HG03139 (cell line): Measurements from ENCODE around the gene VPS37C.

Experiments used
- ATAC-seq: cut with Tn5 transposase; IDR thresholded peaks from one replicate; pipeline ENCODE4 v1.9.1; 2021; ENCODE audit not compliant: unreplicated experiment

The VPS37C gene

DNA sequence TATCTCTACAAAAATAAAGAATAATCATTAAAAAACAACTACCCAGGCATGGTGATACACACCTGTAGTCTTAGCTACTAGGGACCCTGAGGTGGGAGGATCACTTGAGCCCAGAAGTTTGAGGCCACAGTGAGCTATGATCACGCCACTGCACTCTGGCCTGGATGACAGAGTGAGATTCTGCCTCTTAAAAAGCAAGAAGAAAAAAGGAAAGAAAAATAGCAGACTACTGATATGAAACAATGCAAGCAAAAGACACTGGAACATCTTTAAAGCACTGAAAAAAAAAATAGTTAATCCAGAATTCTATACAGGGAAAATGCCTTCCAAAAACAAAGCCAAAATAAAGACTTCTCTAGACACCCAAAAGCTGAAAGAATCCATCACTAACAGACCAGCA lies 5.9 kb downstream of the VPS37C start:
- ATAC-seq: no peak

DNA sequence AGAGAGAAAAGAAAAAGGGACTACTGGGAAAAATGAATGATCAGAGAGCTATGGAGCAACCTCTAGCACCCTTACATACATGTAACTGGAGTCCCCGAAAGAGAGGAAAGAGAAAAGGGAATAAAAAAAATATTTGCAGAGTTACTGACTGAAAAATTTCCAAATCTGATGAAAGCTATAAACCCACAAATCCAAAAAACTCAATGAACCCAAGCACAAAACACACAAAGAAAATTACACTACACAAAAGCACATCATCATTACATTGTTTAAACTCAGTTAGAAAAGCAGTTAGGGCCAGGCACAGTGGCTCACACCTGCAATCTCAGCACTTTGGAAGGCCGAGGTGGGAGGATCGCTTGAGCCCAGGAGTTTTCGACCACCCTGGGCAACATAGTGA lies 6.7 kb downstream of the VPS37C start:
- ATAC-seq: no peak

GRCh38 chr11:61153593-61154095 lies 7.6 kb downstream of the VPS37C start:
- ATAC-seq: no peak

DNA sequence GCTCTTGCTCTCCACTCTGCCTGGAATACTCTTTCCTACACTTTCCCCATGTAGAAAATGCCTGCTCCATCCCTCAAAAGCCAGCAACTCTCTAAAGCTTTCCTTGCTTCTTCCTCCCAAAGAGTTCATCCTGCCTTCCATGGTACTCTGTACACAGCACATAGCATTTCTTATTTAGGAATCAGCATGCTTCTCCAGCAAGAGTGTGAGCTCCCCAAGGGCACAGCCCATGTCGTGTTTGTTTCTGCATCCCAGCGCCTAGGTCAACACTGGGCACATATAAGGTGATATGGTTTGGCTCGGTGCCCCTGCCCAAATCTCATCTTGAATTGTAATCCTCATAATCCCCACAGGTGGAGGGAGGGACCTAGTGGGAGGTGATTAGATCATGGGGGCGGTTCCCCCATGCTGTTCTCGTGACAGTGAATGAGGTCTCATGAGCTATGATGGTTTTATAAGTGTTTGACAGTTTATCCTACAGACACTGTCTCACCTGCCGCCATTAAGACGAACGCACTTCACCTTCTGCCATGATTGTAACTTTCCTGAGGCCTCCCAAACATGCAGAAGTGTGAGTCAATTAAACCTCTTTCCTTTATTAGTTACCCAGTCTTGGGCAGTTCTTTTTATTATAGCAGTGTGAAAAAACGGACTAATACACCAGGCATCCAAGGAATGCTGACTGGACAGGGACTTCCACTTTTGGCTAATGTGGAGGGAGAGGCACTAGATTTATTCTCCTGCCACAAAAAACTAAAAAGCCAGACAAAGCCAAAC lies 8.2 kb downstream of the VPS37C start:
- no peak for ATAC-seq

DNA sequence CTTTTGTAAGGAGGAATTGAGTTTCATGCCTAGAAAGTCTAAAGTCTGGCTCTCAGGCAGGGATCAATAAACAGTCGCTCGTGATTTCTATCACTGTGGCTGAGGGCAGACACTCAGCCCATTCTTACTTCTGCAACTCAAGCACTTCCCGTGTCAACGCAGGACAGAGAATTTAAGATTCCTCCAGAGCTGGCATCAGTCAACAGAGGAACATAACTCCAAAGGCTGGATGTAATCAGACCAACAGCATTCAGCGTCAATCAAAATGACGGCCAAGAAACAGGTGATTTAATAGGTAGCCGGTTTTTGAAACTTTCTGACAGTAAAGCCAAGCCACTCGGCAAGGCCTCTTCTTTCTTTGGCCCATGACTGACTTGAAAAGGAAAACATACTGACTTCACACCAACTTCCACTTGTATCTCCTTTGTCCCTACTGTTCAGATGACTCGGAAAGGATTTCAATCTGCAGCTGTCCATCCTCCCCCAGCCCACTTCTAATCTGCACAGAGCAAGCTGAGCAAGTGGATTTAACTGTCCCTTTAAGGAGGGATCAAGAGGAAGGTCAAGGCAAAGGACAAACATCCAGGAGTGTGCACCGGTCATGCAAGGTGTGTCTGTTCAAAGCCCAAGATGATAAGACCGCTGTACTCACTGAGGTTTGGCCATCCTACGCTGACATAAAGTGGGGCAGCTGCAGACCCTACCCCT lies 9.5 kb downstream of the VPS37C start:
- no peak for ATAC-seq

GRCh38 chr11:61150706-61151544 lies 10.3 kb downstream of the VPS37C start:
- ATAC-seq: no peak

GRCh38 chr11:61149624-61150615 lies 11.3 kb downstream of the VPS37C start:
- no peak for ATAC-seq

- ATAC-seq: no peak
Measured at GRCh38 chr11:61147791-61148620, 13.2 kb downstream of the VPS37C start.

DNA sequence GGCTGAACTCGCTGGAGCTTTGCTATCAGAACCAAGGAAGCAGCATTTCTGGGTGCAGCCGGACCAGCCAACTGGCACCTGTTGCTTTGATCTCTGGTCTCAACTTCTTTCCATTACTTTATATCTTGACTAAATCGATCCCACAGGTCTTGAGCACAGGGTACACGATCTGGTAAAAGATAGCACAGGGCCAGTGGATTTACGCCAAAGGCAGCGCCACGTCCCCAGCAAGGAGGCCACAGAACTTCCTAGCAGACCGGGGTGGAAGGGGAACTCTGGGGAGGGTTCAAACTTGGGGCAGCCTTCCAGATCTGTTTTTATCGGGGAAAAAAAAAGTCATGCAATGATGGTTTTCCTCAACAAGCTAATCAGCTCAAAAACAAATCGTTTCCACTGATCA lies 14.0 kb downstream of the VPS37C start:
- ATAC-seq: no peak

- no peak for ATAC-seq
Measured at GRCh38 chr11:61146416-61146815, 14.8 kb downstream of the VPS37C start.

GRCh38 chr11:61145228-61146005 lies 15.8 kb downstream of the VPS37C start:
- ATAC-seq: no peak

DNA sequence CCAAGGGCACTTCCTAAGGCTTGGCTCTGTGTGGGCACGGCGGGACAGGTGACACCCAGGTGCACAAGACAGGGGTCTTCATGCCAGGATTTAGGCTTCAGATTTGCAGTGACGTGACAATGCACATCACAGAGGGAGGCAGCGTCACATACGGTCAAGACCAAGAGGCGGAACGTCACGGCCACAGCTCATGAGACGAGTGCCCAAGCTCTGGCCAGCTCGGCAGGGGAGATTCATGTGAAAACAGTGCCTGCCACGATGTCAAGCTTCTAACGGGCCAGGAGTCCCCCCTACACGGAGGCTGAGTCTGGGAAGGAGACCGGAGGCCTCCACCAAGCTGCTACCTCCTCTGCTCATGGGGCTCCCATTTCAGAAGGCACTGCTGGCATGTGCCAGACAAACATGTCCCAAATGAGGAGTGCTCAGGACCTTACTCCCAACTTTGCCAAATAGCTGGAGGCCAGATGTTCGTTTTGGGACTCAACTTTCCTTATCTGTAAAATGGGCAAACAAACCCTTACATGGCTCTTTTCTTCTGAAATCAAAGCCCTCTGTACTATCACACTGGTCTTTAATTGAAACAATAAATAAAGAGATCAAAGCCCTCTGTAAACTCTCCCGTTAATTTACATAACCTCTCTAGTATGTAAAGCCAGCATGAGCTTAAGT lies 16.6 kb downstream of the VPS37C start:
- ATAC-seq: no peak

DNA sequence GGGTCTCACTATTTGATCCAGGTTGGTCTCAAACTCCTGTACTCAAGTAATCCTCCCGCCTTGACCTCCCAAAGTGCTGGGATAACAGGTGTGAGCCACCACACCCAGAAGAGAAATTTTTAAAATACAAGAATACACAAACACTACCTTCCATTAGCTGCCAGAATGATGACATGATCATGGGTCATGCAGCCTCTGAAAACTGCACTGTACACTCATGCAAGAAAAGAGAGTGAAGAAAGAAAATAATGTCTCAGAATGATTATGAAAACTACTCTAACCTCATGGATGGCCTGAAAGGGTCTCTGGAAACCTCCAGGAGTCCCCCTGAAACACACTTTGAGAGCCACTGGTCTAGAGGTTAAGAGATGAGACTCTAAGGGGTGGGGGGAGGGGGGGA lies 18.8 kb downstream of the VPS37C start:
- ATAC-seq: no peak

- no peak for ATAC-seq
Measured at GRCh38 chr11:61141601-61142028, 19.6 kb downstream of the VPS37C start.

- ATAC-seq: no peak
Measured at GRCh38 chr11:61140416-61140815, 20.8 kb downstream of the VPS37C start.

GRCh38 chr11:61139387-61139786 lies 21.8 kb downstream of the VPS37C start:
- ATAC-seq: no peak

DNA sequence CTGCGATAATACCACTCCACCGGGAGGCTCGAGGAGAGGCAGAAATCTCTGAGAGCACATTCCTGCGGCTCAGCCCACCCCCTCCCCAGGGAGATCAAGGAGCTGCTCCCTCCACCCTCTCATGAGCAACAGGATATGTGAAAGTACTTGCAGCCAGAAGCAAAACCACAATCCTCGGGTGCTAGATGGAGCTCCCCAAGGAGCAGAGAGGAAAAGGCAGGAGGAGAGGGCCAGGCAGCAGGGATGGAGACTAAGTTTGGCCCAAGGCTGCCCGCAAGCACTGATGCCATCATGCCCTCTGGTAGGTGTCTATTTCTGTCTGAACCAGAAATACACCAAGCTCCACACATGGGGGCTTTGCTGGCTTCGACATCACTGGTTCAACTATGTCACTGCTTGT lies 22.3 kb downstream of the VPS37C start:
- no peak for ATAC-seq

GRCh38 chr11:61134801-61135257 lies 26.4 kb downstream of the VPS37C start:
- no peak for ATAC-seq
